Measurements from ENCODE around the gene MAD2L1. TPM values are rescaled to one million over a fixed set of nuclear protein-coding genes. Genes with fewer than 3 reads are reported as not detected.

Gene MAD2L1
- total and polyA plus RNA-seq, 2 experiments from 2014 or later, result 80.2 to 139 TPM

DNA sequence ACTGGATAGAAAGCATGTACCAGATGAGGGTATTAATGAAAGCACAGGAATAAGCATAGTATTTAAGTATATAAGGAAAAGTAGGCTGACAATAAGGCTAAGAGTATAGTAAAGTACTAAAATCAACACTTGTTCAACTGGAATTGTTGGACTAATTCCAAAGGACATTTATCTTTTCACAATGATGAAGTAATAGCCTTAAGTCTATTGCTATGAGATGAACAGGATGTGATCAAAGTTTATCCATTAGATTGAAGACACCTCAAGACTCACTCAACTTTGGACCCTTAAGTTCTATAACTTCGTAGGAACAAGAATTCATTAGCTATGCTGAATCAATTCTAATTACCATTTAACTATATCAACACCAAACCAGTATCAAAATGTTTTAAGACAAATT lies 7.6 kb downstream of the MAD2L1 start (continued):
- TF ChIP-seq, protein P1, sequence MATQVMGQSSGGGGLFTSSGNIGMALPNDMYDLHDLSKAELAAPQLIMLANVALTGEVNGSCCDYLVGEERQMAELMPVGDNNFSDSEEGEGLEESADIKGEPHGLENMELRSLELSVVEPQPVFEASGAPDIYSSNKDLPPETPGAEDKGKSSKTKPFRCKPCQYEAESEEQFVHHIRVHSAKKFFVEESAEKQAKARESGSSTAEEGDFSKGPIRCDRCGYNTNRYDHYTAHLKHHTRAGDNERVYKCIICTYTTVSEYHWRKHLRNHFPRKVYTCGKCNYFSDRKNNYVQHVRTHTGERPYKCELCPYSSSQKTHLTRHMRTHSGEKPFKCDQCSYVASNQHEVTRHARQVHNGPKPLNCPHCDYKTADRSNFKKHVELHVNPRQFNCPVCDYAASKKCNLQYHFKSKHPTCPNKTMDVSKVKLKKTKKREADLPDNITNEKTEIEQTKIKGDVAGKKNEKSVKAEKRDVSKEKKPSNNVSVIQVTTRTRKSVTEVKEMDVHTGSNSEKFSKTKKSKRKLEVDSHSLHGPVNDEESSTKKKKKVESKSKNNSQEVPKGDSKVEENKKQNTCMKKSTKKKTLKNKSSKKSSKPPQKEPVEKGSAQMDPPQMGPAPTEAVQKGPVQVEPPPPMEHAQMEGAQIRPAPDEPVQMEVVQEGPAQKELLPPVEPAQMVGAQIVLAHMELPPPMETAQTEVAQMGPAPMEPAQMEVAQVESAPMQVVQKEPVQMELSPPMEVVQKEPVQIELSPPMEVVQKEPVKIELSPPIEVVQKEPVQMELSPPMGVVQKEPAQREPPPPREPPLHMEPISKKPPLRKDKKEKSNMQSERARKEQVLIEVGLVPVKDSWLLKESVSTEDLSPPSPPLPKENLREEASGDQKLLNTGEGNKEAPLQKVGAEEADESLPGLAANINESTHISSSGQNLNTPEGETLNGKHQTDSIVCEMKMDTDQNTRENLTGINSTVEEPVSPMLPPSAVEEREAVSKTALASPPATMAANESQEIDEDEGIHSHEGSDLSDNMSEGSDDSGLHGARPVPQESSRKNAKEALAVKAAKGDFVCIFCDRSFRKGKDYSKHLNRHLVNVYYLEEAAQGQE (IDR thresholded peaks at IDR 0.05; ENCODE audit: unreplicated experiment), result no peak

- TF ChIP-seq, protein P2, sequence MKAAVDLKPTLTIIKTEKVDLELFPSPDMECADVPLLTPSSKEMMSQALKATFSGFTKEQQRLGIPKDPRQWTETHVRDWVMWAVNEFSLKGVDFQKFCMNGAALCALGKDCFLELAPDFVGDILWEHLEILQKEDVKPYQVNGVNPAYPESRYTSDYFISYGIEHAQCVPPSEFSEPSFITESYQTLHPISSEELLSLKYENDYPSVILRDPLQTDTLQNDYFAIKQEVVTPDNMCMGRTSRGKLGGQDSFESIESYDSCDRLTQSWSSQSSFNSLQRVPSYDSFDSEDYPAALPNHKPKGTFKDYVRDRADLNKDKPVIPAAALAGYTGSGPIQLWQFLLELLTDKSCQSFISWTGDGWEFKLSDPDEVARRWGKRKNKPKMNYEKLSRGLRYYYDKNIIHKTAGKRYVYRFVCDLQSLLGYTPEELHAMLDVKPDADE (IDR thresholded peaks at IDR 0.05), result no peak
- no peak for TF ChIP-seq CREB1 (CRISPR knock-in tag; IDR thresholded peaks at IDR 0.05; ENCODE audit: low read depth)
These were observed 9.2 kb downstream of the MAD2L1 start for GRCh38 chr4:120057416-120057815.

GRCh38 chr4:120056246-120056645 lies 10.4 kb downstream of the MAD2L1 start:
- H3K4me1 Mint-ChIP-seq, result peaks cover 5% of the 10 kb centered on the region; the same call in 2 of the 3 replicates
- Histone ChIP-seq H3K79me2 (replicated peaks; ENCODE audit: insufficient read depth) (peaks cover 4% of the 10 kb centered on the region; the same call in 1 of the 2 replicates), H4K20me1 (replicated peaks; ENCODE audit: insufficient read depth) (peaks cover 9% of the 10 kb centered on the region), H3K4me2 (no peak overlapping the region), H2AFZ (no peak overlapping the region), H3K27me3 (ENCODE audit: insufficient read depth) (no peaks in the 10 kb centered on the region), H3K27ac (ENCODE audit: low read depth) (no peak overlapping the region), H3K36me3 (ENCODE audit: insufficient read depth) (peaks cover 21% of the 10 kb centered on the region), H3F3A (replicated peaks; ENCODE audit: low read depth) (no peaks in the 10 kb centered on the region), H3K9me2 (ENCODE audit: insufficient read depth) (no peaks in the 10 kb centered on the region), H3K4me3 (no peak overlapping the region), H3K4me1 (ENCODE audit: insufficient read depth) (0 out of 2 replicates have a peak, but pooled peaks cover 8% of the 10 kb centered on the region)
- H3K9me3 Mint-ChIP-seq, result no peaks in the 10 kb centered on the region
- H3K27ac Mint-ChIP-seq, result no peak overlapping the region
- DNase-seq (ENCODE audit: low spot score) (no peak), ATAC-seq (no peak)
- TF ChIP-seq EZH2 (IDR thresholded peaks at IDR 0.05; ENCODE audit: low read depth, unreplicated experiment), result no peak
- TF ChIP-seq, protein P3, sequence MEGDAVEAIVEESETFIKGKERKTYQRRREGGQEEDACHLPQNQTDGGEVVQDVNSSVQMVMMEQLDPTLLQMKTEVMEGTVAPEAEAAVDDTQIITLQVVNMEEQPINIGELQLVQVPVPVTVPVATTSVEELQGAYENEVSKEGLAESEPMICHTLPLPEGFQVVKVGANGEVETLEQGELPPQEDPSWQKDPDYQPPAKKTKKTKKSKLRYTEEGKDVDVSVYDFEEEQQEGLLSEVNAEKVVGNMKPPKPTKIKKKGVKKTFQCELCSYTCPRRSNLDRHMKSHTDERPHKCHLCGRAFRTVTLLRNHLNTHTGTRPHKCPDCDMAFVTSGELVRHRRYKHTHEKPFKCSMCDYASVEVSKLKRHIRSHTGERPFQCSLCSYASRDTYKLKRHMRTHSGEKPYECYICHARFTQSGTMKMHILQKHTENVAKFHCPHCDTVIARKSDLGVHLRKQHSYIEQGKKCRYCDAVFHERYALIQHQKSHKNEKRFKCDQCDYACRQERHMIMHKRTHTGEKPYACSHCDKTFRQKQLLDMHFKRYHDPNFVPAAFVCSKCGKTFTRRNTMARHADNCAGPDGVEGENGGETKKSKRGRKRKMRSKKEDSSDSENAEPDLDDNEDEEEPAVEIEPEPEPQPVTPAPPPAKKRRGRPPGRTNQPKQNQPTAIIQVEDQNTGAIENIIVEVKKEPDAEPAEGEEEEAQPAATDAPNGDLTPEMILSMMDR (conservative IDR thresholded peaks at IDR 0.05; ENCODE audit: low read depth in 2 of 2), result peak in 1 of 2 experiments; percentile 37; a peak in 2 of 4 replicates
- no peak for TF ChIP-seq ZNF331 (CRISPR knock-in tag; IDR thresholded peaks at IDR 0.05; ENCODE audit: low read depth)
- TF ChIP-seq, protein P2 (IDR thresholded peaks at IDR 0.05), result no peak
- H3K36me3 Mint-ChIP-seq (ENCODE audit: low read depth), result peaks cover 34% of the 10 kb centered on the region
- H3K4me3 Mint-ChIP-seq, result no peak overlapping the region
- H3K27me3 Mint-ChIP-seq (ENCODE audit: insufficient read depth, low read depth, poor library complexity), result peaks cover 2% of the 10 kb centered on the region

More at GRCh38 chr4:120057416-120057815, 9.2 kb downstream of the MAD2L1 start:
- Histone ChIP-seq H3K79me2 (replicated peaks; ENCODE audit: insufficient read depth) (peaks cover 14% of the 10 kb centered on the region), H3K4me1 (ENCODE audit: insufficient read depth) (0 out of 2 replicates have a peak, but pooled peaks cover 8% of the 10 kb centered on the region), H2AFZ (no peak overlapping the region), H4K20me1 (replicated peaks; ENCODE audit: insufficient read depth) (peaks cover 16% of the 10 kb centered on the region), H3K9me2 (ENCODE audit: insufficient read depth) (no peaks in the 10 kb centered on the region), H3K4me3 (no peak overlapping the region), H3K27ac (ENCODE audit: low read depth) (no peak overlapping the region), H3F3A (replicated peaks; ENCODE audit: low read depth) (no peaks in the 10 kb centered on the region), H3K4me2 (no peak overlapping the region), H3K27me3 (ENCODE audit: insufficient read depth) (no peaks in the 10 kb centered on the region), H3K36me3 (ENCODE audit: insufficient read depth) (peaks cover 30% of the 10 kb centered on the region)
- H3K4me1 Mint-ChIP-seq, result peaks cover 5% of the 10 kb centered on the region; the same call in 2 of the 3 replicates
- ATAC-seq (no peak), DNase-seq (ENCODE audit: low spot score) (no peak)
- peaks cover 2% of the 10 kb centered on the region for H3K27me3 Mint-ChIP-seq (ENCODE audit: insufficient read depth, low read depth, poor library complexity)
- H3K36me3 Mint-ChIP-seq (ENCODE audit: low read depth), result peaks cover 41% of the 10 kb centered on the region
- H3K9me3 Mint-ChIP-seq, result no peaks in the 10 kb centered on the region
- no peak overlapping the region for H3K4me3 Mint-ChIP-seq
- no peak overlapping the region for H3K27ac Mint-ChIP-seq

Measured in GM23338 (cell line).